HepG2 (cell line): Measurements from ENCODE around the gene DPY19L1. TPM values are rescaled to one million over a fixed set of nuclear protein-coding genes. Genes with fewer than 3 reads are reported as not detected.
A peak's percentile ranks its signal among the peaks of the same experiment; 100 is the strongest.

Experiments used
- ARHGAP35 ChIP-seq: sonication (generic); formaldehyde crosslinking; IDR thresholded peaks from 2 replicates; pipeline ENCODE4 v1.9.0; 2022; ENCODE audit warnings: mild to moderate bottlenecking, inconsistent platforms, moderate library complexity, missing genetic modification reagents, borderline replicate concordance
- CHCHD3 ChIP-seq: sonication (generic); formaldehyde crosslinking; IDR thresholded peaks from 2 replicates; pipeline ENCODE4 v1.8.0; 2022; ENCODE audit warnings: mild to moderate bottlenecking, missing genetic modification reagents, moderate library complexity
- DPF2 ChIP-seq: sonication (generic); formaldehyde crosslinking; IDR thresholded peaks from 2 replicates; pipeline ENCODE4 v1.4.0; 2020; ENCODE audit warnings: mild to moderate bottlenecking, low read depth, missing genetic modification reagents, borderline replicate concordance
- FOXK2 ChIP-seq: fragments of 450-650 bp; IDR thresholded peaks from 2 replicates; pipeline ENCODE4 v1.6.1; 2016
- GATAD1 ChIP-seq: IDR thresholded peaks from 2 replicates; pipeline ENCODE4 v1.6.1; 2016; ENCODE audit warnings: missing genetic modification reagents, missing compliant biosample characterization
- IRF2 ChIP-seq: IDR thresholded peaks from 2 replicates; pipeline ENCODE4 v1.6.1; 2018; ENCODE audit warnings: missing genetic modification reagents, missing compliant biosample characterization
- KLF6 ChIP-seq: IDR thresholded peaks from 2 replicates; pipeline ENCODE4 v1.8.0; 2016; ENCODE audit warnings: missing biosample characterization, missing genetic modification reagents
- NR2F2 ChIP-seq: IDR thresholded peaks from 2 replicates; pipeline ENCODE4 v1.6.1; 2012; ENCODE audit warnings: low read depth, inconsistent platforms, borderline replicate concordance
- PHF8 ChIP-seq: sonication (generic); formaldehyde crosslinking; IDR thresholded peaks from 2 replicates; pipeline ENCODE4 v1.5.0; 2020; ENCODE audit warnings: missing genetic modification reagents
- POLR2AphosphoS2 ChIP-seq: IDR thresholded peaks from 2 replicates; pipeline ENCODE4 v1.6.1; 2011; ENCODE audit warnings: low read depth, low read length, improper control_type of control experiment
- PRPF4 ChIP-seq: fragments of 200-400 bp; formaldehyde crosslinking; IDR thresholded peaks from 2 replicates; pipeline ENCODE4 v1.6.1; 2016; ENCODE audit warnings: low read length, low read depth; ENCODE audit not compliant: poor library complexity, severe bottlenecking
- PTBP1 ChIP-seq: fragments of 200-400 bp; formaldehyde crosslinking; IDR thresholded peaks from 2 replicates; pipeline ENCODE4 v1.6.1; 2018; ENCODE audit warnings: low read length, low read depth; ENCODE audit not compliant: poor library complexity, severe bottlenecking
- RFX3 ChIP-seq: IDR thresholded peaks from 2 replicates; pipeline ENCODE4 v1.6.1; 2016; ENCODE audit warnings: missing biosample characterization, missing genetic modification reagents
- RORA ChIP-seq: sonication (generic); formaldehyde crosslinking; IDR thresholded peaks from 2 replicates; pipeline ENCODE4 v1.5.0; 2020; ENCODE audit warnings: mild to moderate bottlenecking, missing genetic modification reagents, moderate library complexity
- ZBTB7A ChIP-seq: sonication (generic); formaldehyde crosslinking; IDR thresholded peaks from 2 replicates; pipeline ENCODE4 v1.8.0; 2022; ENCODE audit warnings: mild to moderate bottlenecking, missing genetic modification reagents
- ZC3H4 ChIP-seq: sonication (generic); formaldehyde crosslinking; IDR thresholded peaks from 2 replicates; pipeline ENCODE4 v1.4.0; 2020; ENCODE audit warnings: missing genetic modification reagents, borderline replicate concordance
- ZNF501 ChIP-seq: sonication (generic); formaldehyde crosslinking; IDR thresholded peaks from 2 replicates; pipeline ENCODE4 v1.5.1; 2020; ENCODE audit warnings: mild to moderate bottlenecking, moderate library complexity, missing genetic modification reagents
- ZNF557 ChIP-seq: sonication (generic); formaldehyde crosslinking; IDR thresholded peaks from 2 replicates; pipeline ENCODE4 v1.4.0; 2020; ENCODE audit warnings: missing genetic modification reagents
- ZNF567 ChIP-seq: sonication (generic); formaldehyde crosslinking; IDR thresholded peaks from 2 replicates; pipeline ENCODE4 v1.8.1; 2023; ENCODE audit warnings: mild to moderate bottlenecking, missing genetic modification reagents, borderline replicate concordance
- ZNF615 ChIP-seq: sonication (generic); formaldehyde crosslinking; IDR thresholded peaks from 2 replicates; pipeline ENCODE4 v1.5.0; 2020; ENCODE audit warnings: mild to moderate bottlenecking, missing genetic modification reagents, borderline replicate concordance
- ZZZ3 ChIP-seq: sonication (generic); formaldehyde crosslinking; IDR thresholded peaks from 2 replicates; pipeline ENCODE4 v1.4.0; 2020; ENCODE audit warnings: missing genetic modification reagents, mild to moderate bottlenecking, borderline replicate concordance
- polyA plus RNA-seq, 8 experiments: library from polyadenylated mRNA; depleted of rRNA in 3 of 8; stranded (reverse) in 7 of 8; unstranded in 1 of 8; fragments of >200 nt; fragmentation: Illumina TruSeq in 4 of 8; extraction: Trizol in 4 of 8; gene quantifications; 2 replicates each; pipeline versions ENCODE4 v1.2.1 to v1.2.3, GENCODE V29; 2011 to 2016; ENCODE audit warnings: low read depth in 4 of 8, missing spikeins in 1 of 8, mixed read lengths in 1 of 8; ENCODE audit not compliant: insufficient read depth in 1 of 8
- total RNA-seq, 5 experiments: library from RNA; depleted of rRNA; stranded (reverse); fragments of >200 nt; fragmentation: Illumina TruSeq; extraction: Trizol; gene quantifications; 2 replicates each; pipeline ENCODE4 v1.2.3, GENCODE V29; 2016; ENCODE audit warnings: low read depth in 1 of 5
- TF ChIP-seq, protein P1 (sequence below): sonication (generic); formaldehyde crosslinking; IDR thresholded peaks from 2 replicates; pipeline ENCODE4 v1.4.0; 2020; ENCODE audit warnings: missing genetic modification reagents, mild to moderate bottlenecking, borderline replicate concordance
- TF ChIP-seq, protein P2 (sequence below): sonication (generic); formaldehyde crosslinking; IDR thresholded peaks from 2 replicates; pipeline ENCODE4 v1.5.0; 2020; ENCODE audit warnings: mild to moderate bottlenecking, missing genetic modification reagents
- TF ChIP-seq, protein P3 (sequence below): sonication (generic); formaldehyde crosslinking; IDR thresholded peaks from 2 replicates; pipeline ENCODE4 v1.8.1; 2022; ENCODE audit warnings: mild to moderate bottlenecking, missing genetic modification reagents

DPY19L1 gene
- total and polyA plus RNA-seq, 2 of the 13 experiments (the other 11 are each of a cell fraction or from before 2014, with no cell fraction given): 18.9 to 32.6 TPM

DNA sequence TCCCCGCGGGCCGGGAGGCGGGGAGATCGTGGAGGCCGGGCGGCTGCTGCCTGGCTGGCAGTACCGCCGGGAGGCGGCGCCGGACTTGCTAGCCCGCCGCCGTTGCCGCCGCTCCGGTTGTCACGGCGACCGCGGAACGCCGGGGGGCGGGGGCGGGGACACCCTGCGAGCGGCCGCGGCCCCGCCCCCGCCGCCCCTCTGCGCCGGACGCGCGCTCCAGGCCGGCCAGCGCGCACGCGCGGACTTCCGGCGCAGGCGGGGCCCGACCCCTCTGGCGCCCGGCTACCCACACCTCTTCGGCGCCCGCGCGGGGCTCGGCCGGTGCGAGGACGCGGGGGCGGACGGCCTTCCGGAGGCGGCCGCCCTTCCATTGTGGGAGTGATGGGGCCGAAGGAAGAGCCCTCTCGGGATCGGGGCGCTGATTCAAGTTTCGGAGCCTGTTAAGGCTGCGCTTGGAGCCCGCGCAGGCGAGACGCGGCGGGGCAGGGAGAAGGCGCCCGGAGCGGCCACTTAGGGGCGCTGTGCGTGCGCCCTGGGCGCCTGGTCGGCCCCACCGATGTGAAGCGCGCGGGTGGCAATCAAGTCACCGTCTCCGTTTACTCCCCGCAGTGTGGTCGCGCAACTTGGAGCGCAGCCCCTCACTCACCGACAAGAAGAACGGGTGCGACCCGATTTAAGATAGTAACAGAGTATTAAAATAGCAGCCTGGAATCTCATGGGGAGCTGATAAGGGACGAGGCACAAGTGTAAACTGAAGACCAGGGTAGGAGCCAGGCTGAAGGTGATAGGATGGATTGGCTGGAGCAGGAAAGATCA is 449 bp upstream of the DPY19L1 start (continued):
- TF ChIP-seq ZC3H4 (CRISPR knock-in tag) (no peak), PHF8 (CRISPR knock-in tag) (peak; percentile 83), ZNF615 (CRISPR knock-in tag) (no peak), FOXK2 (no peak), ZNF501 (peak; percentile 89), GATAD1 (CRISPR knock-in tag) (no peak), RFX3 (CRISPR knock-in tag) (peak; percentile 67), RORA (CRISPR knock-in tag) (no peak), ARHGAP35 (CRISPR knock-in tag) (peak; percentile 53; the same call in 1 of the 2 replicates), POLR2AphosphoS2 (no peak), PTBP1 (no peak), IRF2 (CRISPR knock-in tag) (no peak), ZZZ3 (CRISPR knock-in tag) (no peak), KLF6 (CRISPR knock-in tag) (no peak), ZNF557 (CRISPR knock-in tag) (no peak), PRPF4 (no peak), ZNF567 (no peak), ZBTB7A (no peak), CHCHD3 (CRISPR knock-in tag) (no peak), DPF2 (no peak), NR2F2 (no peak)
- TF ChIP-seq, protein P1, sequence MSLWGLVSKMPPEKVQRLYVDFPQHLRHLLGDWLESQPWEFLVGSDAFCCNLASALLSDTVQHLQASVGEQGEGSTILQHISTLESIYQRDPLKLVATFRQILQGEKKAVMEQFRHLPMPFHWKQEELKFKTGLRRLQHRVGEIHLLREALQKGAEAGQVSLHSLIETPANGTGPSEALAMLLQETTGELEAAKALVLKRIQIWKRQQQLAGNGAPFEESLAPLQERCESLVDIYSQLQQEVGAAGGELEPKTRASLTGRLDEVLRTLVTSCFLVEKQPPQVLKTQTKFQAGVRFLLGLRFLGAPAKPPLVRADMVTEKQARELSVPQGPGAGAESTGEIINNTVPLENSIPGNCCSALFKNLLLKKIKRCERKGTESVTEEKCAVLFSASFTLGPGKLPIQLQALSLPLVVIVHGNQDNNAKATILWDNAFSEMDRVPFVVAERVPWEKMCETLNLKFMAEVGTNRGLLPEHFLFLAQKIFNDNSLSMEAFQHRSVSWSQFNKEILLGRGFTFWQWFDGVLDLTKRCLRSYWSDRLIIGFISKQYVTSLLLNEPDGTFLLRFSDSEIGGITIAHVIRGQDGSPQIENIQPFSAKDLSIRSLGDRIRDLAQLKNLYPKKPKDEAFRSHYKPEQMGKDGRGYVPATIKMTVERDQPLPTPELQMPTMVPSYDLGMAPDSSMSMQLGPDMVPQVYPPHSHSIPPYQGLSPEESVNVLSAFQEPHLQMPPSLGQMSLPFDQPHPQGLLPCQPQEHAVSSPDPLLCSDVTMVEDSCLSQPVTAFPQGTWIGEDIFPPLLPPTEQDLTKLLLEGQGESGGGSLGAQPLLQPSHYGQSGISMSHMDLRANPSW (CRISPR knock-in tag): no peak
- TF ChIP-seq, protein P2, sequence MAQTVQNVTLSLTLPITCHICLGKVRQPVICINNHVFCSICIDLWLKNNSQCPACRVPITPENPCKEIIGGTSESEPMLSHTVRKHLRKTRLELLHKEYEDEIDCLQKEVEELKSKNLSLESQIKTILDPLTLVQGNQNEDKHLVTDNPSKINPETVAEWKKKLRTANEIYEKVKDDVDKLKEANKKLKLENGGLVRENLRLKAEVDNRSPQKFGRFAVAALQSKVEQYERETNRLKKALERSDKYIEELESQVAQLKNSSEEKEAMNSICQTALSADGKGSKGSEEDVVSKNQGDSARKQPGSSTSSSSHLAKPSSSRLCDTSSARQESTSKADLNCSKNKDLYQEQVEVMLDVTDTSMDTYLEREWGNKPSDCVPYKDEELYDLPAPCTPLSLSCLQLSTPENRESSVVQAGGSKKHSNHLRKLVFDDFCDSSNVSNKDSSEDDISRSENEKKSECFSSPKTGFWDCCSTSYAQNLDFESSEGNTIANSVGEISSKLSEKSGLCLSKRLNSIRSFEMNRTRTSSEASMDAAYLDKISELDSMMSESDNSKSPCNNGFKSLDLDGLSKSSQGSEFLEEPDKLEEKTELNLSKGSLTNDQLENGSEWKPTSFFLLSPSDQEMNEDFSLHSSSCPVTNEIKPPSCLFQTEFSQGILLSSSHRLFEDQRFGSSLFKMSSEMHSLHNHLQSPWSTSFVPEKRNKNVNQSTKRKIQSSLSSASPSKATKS: no peak
- TF ChIP-seq, protein P3, sequence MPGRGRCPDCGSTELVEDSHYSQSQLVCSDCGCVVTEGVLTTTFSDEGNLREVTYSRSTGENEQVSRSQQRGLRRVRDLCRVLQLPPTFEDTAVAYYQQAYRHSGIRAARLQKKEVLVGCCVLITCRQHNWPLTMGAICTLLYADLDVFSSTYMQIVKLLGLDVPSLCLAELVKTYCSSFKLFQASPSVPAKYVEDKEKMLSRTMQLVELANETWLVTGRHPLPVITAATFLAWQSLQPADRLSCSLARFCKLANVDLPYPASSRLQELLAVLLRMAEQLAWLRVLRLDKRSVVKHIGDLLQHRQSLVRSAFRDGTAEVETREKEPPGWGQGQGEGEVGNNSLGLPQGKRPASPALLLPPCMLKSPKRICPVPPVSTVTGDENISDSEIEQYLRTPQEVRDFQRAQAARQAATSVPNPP (CRISPR knock-in tag): no peak
